GM21576 (cell line): ENCODE results near the gene CLVS2.

Experiments
- ATAC-seq: cut with Tn5 transposase; IDR thresholded peaks from one replicate; pipeline ENCODE4 v1.9.1; 2021; ENCODE audit warnings: mild to moderate bottlenecking, moderate library complexity; ENCODE audit not compliant: unreplicated experiment

CLVS2 gene

GRCh38 chr6:123022975-123023374 is 26.9 kb downstream of the CLVS2 start:
- ATAC-seq: no peak

- no peak for ATAC-seq
These were observed 28.9 kb downstream of the CLVS2 start for GRCh38 chr6:123024976-123025375.

- no peak for ATAC-seq
These were observed 31.4 kb downstream of the CLVS2 start for GRCh38 chr6:123027408-123027807.

GRCh38 chr6:123028263-123028662 is 32.2 kb downstream of the CLVS2 start:
- no peak for ATAC-seq

GRCh38 chr6:123030282-123030681 is 34.2 kb downstream of the CLVS2 start:
- ATAC-seq: no peak

- ATAC-seq: no peak
These were observed 40.6 kb downstream of the CLVS2 start for GRCh38 chr6:123036648-123037047.

- no peak for ATAC-seq
These were observed 43.4 kb downstream of the CLVS2 start for GRCh38 chr6:123039431-123039830.

GRCh38 chr6:123042401-123042800 is 46.4 kb downstream of the CLVS2 start:
- no peak for ATAC-seq

- ATAC-seq: no peak
These were observed 48.4 kb downstream of the CLVS2 start for GRCh38 chr6:123044341-123044860.

- no peak for ATAC-seq
These were observed 57.7 kb downstream of the CLVS2 start for GRCh38 chr6:123053602-123054225.

- no peak for ATAC-seq
These were observed 59.2 kb downstream of the CLVS2 start for GRCh38 chr6:123055256-123055655.

- ATAC-seq: no peak
These were observed 66.6 kb downstream of the CLVS2 start for GRCh38 chr6:123062670-123063069.

GRCh38 chr6:123064038-123064437 is 68.0 kb downstream of the CLVS2 start:
- ATAC-seq: no peak

GRCh38 chr6:123074616-123075015 is 78.6 kb downstream of the CLVS2 start:
- ATAC-seq: no peak

GRCh38 chr6:123085403-123085802 is 89.4 kb downstream of the CLVS2 start:
- ATAC-seq: no peak

- no peak for ATAC-seq
These were observed 93.2 kb downstream of the CLVS2 start for GRCh38 chr6:123089226-123089625.

- no peak for ATAC-seq
These were observed 95.3 kb downstream of the CLVS2 start for GRCh38 chr6:123091091-123091895.

- ATAC-seq: no peak
These were observed 95.8 kb downstream of the CLVS2 start for GRCh38 chr6:123091896-123092271.

- no peak for ATAC-seq
These were observed 98.8 kb downstream of the CLVS2 start for GRCh38 chr6:123094795-123095194.

- no peak for ATAC-seq
These were observed 109.5 kb downstream of the CLVS2 start for GRCh38 chr6:123105561-123105960.

- no peak for ATAC-seq
These were observed 120.3 kb downstream of the CLVS2 start for GRCh38 chr6:123116370-123116769.
